ACHN (cell line): ENCODE data around the gene POMC.
"Not testable (repeated sequence)": the region's sequence is repeated elsewhere in the genome, so short reads cannot be mapped to it uniquely, and the experiment has no call there.

ENCODE experiments used
- DNase-seq: peaks from one replicate; pipeline ENCODE4 v3.0.0-alpha.2; 2015
- in situ Hi-C: cut with HindIII; loops from 2 replicates; pipeline ENCODE4 v1.10.0; 2017; ENCODE audit warnings: low sequenced_read_pairs, low pct_ligation_motif_present, low pct_unique_long_range_greater_than_20kb

POMC gene

DNA sequence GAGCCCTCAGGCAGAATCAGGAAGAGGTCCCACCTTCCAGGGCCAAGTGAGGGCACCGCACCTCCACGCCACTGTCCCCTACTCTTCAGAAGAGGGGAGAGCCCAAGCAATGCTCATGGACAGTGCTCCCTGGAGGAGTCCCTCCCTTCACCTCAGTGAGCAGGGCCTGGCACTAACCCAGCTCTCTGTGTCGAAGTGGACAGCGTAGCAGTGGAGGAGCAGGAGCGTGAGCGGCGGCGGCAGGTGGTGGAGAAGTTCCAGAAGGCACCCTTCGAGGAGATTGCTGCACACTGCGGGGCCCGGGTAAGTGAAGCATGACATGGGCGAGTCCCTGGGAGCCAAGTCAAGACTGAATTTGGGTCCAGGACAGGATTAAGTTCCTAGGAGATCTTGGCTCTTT is 16.7 kb downstream of the POMC start:
- in situ Hi-C loops, result loop anchor here (25.0 kb wide), 1 partner anchor 164 kb away; no protein-coding TSS in a partner anchor
- no peak for DNase-seq

DNA sequence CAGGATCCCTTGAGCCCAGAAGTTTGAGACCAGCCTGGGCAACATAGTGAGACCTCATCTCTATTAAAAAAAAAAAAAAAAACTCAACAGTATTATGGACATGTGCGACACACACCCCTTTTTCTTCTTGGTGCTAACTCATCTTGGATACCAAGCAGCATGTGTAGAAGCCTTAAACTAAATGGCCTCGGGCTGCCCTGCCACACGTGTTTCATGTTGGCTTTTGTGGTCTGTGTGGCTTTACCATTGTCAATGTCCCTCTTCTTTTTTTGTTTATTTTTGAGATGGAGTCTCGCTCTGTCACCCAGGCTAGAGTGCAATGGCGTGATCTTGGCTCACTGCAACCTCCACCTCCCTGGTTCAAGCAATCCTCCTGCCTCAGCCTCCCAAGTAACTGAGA is 17.4 kb downstream of the POMC start:
- DNase-seq, result not testable (repeated sequence)
- in situ Hi-C loops, result loop anchor here (25.0 kb wide), 1 partner anchor 164 kb away; no protein-coding TSS in a partner anchor

DNA sequence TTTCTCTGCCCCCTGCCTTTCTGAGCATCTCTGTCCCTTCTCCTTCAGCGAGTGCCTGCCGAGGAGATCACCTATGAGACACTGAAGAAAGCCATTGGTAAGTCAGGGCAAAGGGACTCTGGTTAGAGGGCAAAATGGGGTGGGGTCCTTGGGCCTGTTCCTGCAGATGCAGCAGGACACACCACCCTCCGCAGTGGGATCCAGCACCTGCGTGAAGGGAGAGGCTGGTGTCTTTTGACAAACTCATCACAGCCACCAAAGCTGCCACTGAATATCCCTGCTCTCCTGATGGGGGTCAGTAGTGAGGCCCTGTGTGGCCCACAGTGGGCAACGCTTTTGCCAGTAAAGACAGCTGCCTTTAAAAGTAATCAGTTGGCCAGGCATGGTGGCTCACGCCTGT is 18.7 kb downstream of the POMC start:
- in situ Hi-C loops, result loop anchor here (25.0 kb wide), 1 partner anchor 162 kb away; no protein-coding TSS in a partner anchor
- DNase-seq, result no peak

DNA sequence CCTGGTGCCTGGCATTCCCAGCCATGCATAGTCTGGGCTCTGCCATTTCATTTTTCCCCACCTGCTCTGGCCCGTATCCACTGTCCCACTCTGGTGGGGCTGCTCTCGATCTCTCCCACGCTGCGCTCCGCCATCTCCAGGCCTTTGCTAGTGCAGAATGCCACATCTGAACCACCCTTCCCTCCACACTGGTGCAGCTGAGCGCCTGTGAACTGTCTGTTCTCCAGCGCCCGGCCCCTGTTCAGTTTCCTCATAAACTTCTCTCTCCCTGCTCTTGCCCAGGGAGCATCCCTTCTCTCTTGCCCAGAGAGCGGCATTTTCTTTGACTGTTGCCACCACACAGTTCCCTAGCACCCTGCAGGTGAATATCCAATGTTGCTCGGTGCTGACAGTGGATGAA is 21.5 kb downstream of the POMC start:
- in situ Hi-C loops, result no loop called here
- no peak for DNase-seq

DNA sequence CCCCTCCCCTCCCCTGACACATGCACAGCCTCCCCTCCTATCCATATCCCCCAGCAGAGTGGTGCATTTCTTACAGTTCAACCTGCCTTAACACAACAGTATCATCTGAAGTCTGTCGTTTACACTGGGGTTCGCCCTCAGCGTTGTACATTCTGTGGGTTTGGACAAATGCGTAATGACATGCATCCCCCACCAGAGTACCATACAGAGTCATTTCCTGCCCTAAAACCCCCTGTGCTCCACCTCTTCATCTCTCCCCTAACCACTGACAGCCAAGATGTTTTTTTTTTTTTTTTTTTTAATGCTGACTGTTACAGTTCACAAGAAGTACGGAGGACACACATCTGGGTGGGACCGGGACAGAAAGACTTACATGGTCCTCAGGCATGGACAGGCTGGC is 22.6 kb downstream of the POMC start:
- DNase-seq, result no peak
- in situ Hi-C loops, result no loop called here

DNA sequence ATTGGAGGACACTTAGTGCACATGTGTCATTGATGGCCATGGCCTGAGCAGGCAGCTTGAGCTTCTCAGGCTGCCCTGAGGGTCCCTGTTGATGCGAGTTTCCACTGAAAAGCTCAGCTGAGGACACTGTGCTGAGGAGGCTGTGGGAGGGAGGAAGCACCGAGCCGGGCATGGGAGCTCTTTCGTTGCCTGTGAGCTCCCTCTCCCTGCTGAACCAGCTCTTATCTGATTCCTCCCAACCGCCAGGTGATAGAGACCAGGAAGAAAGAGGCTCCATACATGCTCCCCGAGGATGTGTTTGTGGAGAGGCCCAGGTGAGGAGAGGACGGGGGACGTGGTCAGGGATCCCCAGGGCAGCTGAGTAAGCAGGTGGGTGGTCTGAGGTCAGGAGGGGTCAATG is 27.3 kb downstream of the POMC start:
- no peak for DNase-seq
- in situ Hi-C loops, result no loop called here

DNA sequence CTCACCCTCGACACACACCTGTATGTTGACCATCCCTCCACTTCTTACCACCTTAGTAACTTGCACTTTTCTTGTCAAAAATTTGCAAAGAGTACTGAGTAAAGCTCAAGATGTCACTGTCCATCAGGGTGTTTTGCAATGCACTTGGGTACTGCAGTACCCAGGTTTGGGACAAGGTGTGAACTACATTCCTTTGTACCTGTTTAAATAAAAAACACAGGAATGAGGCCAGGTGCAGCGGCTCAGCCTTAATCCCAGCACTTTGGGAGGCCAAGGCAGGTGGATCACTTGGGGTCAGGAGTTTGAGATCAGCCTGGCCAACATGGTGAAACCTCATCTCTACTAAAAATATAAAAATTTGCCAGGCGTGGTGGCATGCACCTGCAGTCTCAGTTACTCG is 27.8 kb downstream of the POMC start:
- in situ Hi-C loops, DNase-seq: not testable (repeated sequence)

DNA sequence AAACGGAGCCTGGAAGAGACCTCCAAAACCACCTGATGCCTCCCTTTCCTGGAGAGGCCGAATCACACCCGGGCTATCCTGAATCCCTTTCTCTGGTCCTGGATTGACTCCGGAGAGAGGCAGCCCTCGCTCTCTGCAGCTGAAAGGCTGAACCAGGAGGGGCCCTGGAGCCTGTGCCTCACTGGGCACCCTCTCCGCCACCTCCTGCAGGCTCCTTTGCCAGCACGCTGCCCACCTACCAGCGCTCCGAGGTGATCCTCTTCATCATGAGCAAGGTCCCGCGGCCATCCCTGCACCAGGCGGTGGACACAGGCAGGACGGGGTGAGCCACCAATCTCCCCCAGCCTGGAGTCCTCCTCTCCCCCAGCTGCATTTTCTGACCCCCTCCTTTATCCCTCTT is 35.7 kb downstream of the POMC start:
- in situ Hi-C loops, result no loop called here
- no peak for DNase-seq

DNA sequence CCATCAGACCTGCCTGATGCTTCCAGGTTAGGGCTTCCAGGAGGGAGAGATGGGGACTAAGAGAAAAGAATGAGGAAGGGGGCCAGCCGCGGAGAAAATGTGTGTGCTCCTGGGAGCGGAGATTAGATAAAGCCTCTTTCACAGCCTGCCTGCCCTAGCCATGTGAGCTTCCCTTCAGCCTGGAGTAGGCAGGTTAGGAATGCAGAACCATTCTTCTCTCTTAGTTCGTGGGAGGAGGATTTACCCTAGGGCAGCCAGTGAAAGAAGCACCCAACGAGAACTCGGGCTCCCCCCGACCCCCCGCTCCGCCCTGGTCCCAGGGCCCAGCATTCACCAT is 36.1 kb downstream of the POMC start:
- DNase-seq, result no peak
- in situ Hi-C loops, result no loop called here

DNA sequence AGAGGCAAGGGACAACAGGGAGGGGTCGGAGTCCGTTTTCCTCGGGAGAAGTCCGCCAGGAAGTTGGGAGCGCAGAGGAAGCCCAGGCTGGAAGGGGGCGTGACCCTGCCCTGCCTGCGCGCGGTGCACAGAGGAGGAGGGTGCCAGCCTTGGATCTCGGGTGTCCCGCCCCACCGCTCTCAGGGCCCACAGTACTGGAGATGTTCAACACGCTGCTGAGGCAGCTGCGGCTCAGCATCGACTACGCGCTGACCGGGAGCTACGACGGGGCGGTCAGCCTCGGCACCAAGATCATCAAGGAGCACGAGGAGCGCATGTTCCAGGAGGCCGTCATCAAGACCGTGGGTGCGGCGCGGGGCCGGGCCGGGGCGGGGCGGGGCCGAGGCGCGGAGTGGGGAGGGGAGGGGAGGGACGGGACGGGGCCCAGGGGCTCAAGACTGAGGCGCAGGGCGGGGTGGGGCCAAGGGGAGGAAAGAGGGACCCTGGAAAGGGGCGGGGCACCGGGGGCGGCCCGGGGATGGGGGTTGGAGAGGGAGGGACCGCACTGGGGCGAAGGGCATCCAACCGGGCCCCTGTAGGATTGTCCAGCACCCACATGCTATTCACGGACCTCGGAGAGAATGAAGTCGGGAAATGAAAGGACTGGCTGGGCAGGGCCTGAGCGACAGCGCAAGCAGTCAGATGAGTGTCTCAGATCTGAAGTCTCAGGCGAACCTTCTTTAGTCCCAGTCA is 36.6 kb downstream of the POMC start:
- in situ Hi-C loops, result no loop called here
- DNase-seq, result no peak

DNA sequence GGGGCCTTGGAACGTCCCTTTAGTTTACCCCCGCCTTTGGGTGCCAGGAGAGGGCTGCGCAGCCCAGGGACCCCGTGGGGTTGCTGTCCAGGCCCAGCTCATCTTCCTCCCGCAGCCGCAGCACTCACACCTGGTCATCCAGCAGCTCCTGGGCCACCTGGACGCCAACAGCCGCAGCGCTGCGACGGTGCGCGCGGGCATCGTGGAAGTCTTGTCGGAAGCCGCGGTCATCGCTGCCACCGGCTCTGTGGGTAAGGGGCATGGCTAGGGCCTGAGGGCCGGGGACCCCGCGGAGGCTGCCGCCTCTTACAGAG is 37.2 kb downstream of the POMC start:
- in situ Hi-C loops, result no loop called here
- DNase-seq, result no peak

DNA sequence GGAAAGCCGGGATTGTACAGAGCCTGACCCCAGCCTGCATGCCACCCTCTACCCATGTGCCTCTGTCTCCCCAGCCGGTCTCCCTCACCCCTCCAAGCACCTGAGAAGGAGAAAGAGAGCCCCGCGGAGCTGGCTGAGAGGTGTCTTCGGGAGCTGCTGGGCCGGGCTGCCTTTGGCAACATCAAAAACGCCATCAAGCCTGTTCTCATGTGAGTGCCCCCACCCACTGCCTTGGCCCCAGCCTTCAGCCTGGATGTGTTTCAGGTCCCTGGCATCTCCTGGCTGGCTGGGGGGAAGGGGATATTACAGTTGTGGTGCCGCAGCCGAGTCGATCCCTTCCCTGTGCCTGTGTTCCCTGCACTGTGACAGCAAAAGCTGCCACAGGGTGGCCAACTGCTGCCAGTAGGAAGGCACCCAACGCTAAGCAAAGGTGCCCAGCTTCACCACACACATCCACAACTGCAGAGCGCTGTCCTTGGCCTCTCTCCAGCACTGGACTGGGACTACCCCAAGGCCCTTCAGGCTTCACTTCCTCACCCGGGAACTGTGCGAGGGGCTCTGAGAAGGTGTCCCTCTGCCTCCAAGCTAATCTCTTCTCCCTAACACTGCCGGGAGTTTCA is 38.4 kb downstream of the POMC start:
- DNase-seq, result no peak

DNA sequence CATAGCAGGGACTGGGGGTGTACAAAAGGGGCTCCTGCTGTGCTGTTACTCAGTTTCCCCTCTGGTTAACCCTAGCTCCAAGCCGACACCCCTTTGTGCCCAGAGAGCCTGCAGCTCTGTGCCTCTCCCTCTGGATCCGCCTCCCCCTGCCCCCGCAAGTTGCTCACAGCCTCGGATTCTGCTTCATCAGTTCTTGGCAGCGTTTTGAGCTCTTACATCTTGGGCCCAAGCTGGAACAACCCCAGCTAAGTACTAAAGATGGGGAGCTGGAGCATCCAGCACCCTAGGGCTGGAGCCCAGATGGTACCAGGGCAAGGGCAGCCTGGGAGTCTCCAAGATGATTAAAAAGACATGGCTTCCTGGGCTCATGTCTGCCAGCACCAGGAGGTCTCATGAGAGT is 40.7 kb downstream of the POMC start:
- DNase-seq, result no peak

More for the DNA sequence above, 38.4 kb downstream of the POMC start:
- in situ Hi-C loops, result no loop called here

DNA sequence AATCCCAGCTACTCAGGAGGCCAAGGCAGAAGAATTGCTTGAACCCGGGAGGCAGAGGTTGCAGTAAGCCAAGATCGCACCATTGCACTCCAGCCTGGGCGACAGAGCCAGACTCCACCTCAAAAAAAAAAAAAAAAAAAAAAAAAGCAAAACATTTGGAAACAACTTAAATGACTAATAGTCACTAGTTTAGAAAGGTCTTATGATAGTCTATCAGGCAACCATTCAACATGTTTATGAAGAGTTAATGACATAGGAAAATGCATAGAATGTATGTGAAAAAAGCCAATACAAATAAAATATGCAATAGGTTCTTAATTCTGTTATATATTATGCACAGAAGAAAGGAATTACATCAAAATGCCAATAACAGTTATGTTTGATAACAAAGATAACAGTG is 41.3 kb downstream of the POMC start:
- DNase-seq, in situ Hi-C loops: not testable (repeated sequence)

More for the DNA sequence above, 40.7 kb downstream of the POMC start:
- in situ Hi-C loops, result no loop called here

DNA sequence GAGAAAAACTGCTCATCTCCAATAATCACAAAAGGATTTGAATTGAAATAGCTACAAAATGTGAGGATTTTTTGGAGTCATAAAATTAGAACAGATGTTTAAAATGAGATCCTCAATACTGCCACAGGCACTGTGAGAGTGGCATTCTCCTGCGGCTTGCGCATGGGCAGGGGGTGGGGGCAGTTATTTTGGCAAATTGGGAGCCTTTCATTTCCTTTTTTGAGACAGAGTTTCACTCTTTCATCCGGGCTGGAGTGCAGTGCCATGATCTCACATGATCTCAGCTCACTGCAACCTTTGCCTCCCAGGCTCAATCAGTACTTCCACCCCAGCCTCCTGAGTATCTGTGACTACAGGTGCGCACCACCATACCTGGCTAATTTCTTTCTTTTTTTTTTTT is 42.4 kb downstream of the POMC start:
- DNase-seq, result no peak
- in situ Hi-C loops, result no loop called here

DNA sequence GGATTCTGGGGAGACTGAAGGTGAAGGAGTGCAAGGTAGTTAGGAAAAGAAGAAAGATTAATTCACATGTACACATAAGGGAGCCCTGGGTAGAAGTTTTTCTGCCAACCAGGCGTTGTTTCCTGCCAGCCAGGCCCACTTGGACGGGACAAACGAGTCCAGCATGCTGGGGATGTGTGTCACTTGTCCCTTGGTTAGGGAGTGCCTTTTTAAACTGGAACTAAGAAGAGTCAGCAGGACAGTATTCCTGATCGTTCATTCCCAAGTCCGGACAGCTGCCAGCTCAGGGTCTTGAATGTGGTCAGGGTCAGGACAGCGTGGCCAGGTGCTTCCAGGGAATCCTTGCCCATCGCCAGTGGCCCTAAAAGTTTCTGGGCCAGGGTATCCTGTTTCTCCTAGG is 43.2 kb downstream of the POMC start:
- in situ Hi-C loops, result no loop called here
- DNase-seq, result no peak

DNA sequence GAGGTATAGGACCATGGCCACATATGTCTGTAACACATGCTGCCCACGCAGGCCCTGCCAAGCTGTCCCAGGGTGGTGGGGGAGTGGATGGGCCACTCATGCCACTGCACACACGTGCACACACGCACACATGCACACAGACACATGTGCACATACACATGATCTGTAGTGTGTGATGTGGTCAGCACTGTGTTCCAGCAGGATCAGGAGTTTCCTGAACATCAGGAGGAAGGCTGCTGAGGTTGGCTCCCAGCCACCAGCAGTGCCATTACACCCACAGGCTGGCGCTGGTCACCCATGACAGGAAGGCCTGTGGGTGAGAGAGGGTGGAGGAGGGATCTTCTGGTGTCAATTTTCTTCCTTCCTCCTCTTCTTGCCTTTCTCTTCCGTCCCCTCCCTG is 44.7 kb downstream of the POMC start:
- in situ Hi-C loops, result no loop called here
- no peak for DNase-seq

DNA sequence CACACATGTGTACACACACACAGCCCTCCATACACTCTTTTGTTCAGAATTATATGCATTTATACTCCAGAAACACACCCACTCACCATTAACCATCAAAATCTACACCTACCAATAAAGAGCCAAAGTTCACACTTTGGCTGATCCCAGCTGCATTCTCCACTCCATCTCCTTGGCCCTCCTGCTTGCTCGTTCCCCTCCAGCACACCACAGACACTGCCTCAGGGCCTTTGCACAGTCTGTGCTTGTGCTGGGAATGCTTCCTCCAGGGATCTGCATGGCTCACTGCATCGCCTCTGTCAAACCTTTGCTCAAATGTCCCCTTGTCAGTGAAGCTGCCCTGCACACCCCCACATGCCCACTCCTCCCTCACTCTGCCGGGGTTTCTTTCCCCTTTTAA is 46.0 kb downstream of the POMC start:
- no peak for DNase-seq
- in situ Hi-C loops, result no loop called here

DNA sequence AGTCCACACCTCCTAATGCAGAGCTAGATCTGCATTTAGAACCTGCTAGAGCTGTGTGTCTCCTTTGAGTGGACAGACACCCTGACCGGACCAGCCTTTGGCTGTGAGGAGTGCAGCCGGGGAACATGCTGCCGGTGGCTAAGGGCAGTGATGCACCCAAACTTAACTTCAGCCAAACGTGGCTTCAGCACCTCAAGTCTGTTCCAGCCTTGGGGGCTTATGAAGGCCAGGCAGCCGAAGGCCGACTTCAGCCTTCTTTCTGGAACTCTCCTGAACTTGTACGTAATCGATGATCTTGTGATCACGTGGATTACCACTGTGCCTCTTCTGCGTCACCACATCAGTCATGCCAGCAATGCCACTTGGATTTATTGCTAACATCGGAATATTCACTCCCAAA is 49.1 kb downstream of the POMC start:
- in situ Hi-C loops, result no loop called here
- no peak for DNase-seq

DNA sequence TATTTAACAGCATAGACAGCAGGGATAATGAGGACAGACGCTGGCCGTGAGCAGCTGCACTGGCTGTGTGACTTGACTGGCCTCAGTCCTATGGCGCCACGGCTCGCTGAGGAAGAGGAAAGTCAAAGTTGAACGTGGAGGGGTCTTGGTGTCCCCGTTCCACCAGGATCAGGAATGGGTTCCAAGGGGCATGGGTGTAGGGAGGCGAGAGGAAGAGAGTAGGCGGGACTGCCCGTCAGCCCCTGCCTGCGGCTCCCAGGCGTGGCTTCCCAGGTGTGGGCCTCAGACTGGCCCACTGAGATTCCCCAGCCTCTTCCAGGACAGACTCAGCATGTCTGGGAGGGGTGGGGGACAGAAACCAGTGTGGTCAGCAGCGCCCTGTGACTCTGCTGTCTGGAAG is 51.4 kb downstream of the POMC start:
- no peak for DNase-seq
- in situ Hi-C loops, result no loop called here
